Upper lobe of left lung (tissue), 6 donors: ENCODE measurements around the gene LGMN. TPM values are rescaled to one million over a fixed set of nuclear protein-coding genes. Genes with fewer than 3 reads are reported as not detected.

Experiments used
- ATAC-seq, 2 donors: fragments of 200-7000 bp; cut with Tn5 transposase; one replicate each; pipeline ENCODE4 v1.9.1; 2022; ENCODE audit warnings: mild to moderate bottlenecking in 2 of 2, moderate library complexity in 2 of 2; ENCODE audit not compliant: low FRiP score in 2 of 2
- DNase-seq, 2 donors: peaks; one replicate each; pipeline ENCODE4 v3.0.0-alpha.2; 2019 to 2020
- H3K27ac ChIP-seq, 4 donors: fragments of 200-600 bp; sonication (generic); one replicate each; pipeline ENCODE4 v1.5.1; 2016 to 2019
- H3K27me3 ChIP-seq, 4 donors: fragments of 200-600 bp; sonication (generic); one replicate each; pipeline ENCODE4 v1.5.1; 2017 to 2019
- H3K36me3 ChIP-seq, 4 donors: fragments of 200-600 bp; sonication (generic); one replicate each; pipeline ENCODE4 v1.5.1; 2016 to 2019
- H3K4me1 ChIP-seq, 4 donors: fragments of 200-600 bp; sonication (generic); one replicate each; pipeline ENCODE4 v1.5.1; 2018 to 2019
- H3K4me3 ChIP-seq, 4 donors: fragments of 200-600 bp; sonication (generic); one replicate each; pipeline ENCODE4 v1.5.1; 2017 to 2019; ENCODE audit warnings: mild to moderate bottlenecking in 2 of 4, moderate library complexity in 1 of 4
- H3K9me3 ChIP-seq, 4 donors: fragments of 200-600 bp; sonication (generic); one replicate each; pipeline ENCODE4 v1.5.1; 2018 to 2019
- EP300 ChIP-seq, 4 donors: sonication (generic); formaldehyde crosslinking; IDR thresholded peaks; one replicate each; pipeline ENCODE4 v1.5.1; 2017; ENCODE audit warnings: antibody characterized with exemption in 4 of 4, control low read depth in 2 of 4
- POLR2A ChIP-seq, 4 donors: fragments of 450-650 bp; IDR thresholded peaks; one replicate each; pipeline ENCODE4 v1.5.1; 2016 to 2017; ENCODE audit warnings: antibody characterized with exemption in 4 of 4, mild to moderate bottlenecking in 2 of 4
- POLR2AphosphoS5 ChIP-seq, 2 donors: sonication (generic); formaldehyde crosslinking; IDR thresholded peaks; one replicate each; pipeline ENCODE4 v1.5.1; 2017; ENCODE audit warnings: antibody characterized with exemption in 2 of 2
- WGBS, 2 donors: methylation state at CpG; one replicate each; pipeline ENCODE4 v1.1.5; 2017 to 2018; 5-methylcytosine and 5-hydroxymethylcytosine counted together
- total RNA-seq, 6 donors: library from RNA; depleted of rRNA in 4 of 6; stranded (reverse); fragments of >200 nt in 4 of 6; gene quantifications; one replicate each; pipeline versions ENCODE4 v1.1.0 to v1.2.1, GENCODE V29; 2016 to 2021
- TF ChIP-seq, protein P1 (sequence below), 6 experiments: fragments of 450-650 bp in 4 of 6; fragments of 200-600 bp in 2 of 6; sonication (generic) in 2 of 6; IDR thresholded peaks; one replicate each; pipeline ENCODE4 v1.5.1; 2016 to 2019; ENCODE audit warnings: antibody characterized with exemption in 6 of 6
- donor health status: DM: no; HTN: no; CAD: no; lungs with moderate emphysema.
- donor health status: DM: no; HTN: yes; CAD: no; lungs with severe emphysema.

LGMN gene
- total RNA-seq, 6 donors from 2014 or later, result 53.4 to 222 (median 123) TPM

GRCh38 chr14:92744198-92744597 is 4.2 kb downstream of the LGMN start:
- Histone ChIP-seq H3K36me3 (peaks cover 0 to 20% (median 19%) of the 10 kb centered on the region in 4 donors), H3K4me3 (no peak overlapping the region), H3K4me1 (peaks cover 12 to 21% (median 14%) of the 10 kb centered on the region in 4 donors), H3K27ac (no peak overlapping the region), H3K9me3 (no peaks in the 10 kb centered on the region), H3K27me3 (no peaks in the 10 kb centered on the region)
- DNase-seq (no peak), ATAC-seq (no peak)
- TF ChIP-seq POLR2A (IDR thresholded peaks at IDR 0.05), result no peak
- 76 to 79% methylated on average over 2 of the region's 2 CpGs for WGBS, 2 donors

DNA sequence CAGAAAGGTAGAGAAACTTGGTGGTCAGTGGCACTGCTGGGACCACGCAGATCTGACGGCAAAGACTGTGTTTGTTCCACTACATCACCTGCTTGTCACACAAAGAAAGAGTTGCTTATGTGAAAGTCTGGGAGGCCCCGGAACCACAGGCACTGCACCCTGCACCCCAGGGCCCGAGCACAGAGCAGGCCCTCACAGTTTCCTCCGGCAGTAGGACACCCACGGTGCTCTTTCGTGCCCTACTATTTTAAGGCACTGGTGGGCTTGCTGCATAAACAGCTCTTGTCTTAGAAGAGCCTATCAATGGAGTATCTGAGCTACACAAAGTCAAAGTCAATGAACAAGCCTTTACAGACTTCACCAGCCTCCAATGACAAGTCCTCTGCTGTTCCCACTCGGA is 8.0 kb downstream of the LGMN start:
- Histone ChIP-seq H3K27ac (no peak overlapping the region), H3K4me1 (peaks cover 0 to 20% (median 10%) of the 10 kb centered on the region in 4 donors), H3K9me3 (no peaks in the 10 kb centered on the region), H3K36me3 (peaks cover 0 to 20% (median 19%) of the 10 kb centered on the region in 4 donors), H3K4me3 (no peak overlapping the region), H3K27me3 (no peaks in the 10 kb centered on the region)
- 92 to 93% methylated on average over 7 to 8 of the region's 8 CpGs for WGBS, 2 donors
- ATAC-seq (no peak), DNase-seq (no peak)
- no peak for TF ChIP-seq POLR2AphosphoS5 (IDR thresholded peaks at IDR 0.05)
- no peak for TF ChIP-seq EP300 (IDR thresholded peaks at IDR 0.05)
- TF ChIP-seq, protein P1, sequence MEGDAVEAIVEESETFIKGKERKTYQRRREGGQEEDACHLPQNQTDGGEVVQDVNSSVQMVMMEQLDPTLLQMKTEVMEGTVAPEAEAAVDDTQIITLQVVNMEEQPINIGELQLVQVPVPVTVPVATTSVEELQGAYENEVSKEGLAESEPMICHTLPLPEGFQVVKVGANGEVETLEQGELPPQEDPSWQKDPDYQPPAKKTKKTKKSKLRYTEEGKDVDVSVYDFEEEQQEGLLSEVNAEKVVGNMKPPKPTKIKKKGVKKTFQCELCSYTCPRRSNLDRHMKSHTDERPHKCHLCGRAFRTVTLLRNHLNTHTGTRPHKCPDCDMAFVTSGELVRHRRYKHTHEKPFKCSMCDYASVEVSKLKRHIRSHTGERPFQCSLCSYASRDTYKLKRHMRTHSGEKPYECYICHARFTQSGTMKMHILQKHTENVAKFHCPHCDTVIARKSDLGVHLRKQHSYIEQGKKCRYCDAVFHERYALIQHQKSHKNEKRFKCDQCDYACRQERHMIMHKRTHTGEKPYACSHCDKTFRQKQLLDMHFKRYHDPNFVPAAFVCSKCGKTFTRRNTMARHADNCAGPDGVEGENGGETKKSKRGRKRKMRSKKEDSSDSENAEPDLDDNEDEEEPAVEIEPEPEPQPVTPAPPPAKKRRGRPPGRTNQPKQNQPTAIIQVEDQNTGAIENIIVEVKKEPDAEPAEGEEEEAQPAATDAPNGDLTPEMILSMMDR (IDR thresholded peaks at IDR 0.05), result no peak
- TF ChIP-seq POLR2A (IDR thresholded peaks at IDR 0.05), result no peak

DNA sequence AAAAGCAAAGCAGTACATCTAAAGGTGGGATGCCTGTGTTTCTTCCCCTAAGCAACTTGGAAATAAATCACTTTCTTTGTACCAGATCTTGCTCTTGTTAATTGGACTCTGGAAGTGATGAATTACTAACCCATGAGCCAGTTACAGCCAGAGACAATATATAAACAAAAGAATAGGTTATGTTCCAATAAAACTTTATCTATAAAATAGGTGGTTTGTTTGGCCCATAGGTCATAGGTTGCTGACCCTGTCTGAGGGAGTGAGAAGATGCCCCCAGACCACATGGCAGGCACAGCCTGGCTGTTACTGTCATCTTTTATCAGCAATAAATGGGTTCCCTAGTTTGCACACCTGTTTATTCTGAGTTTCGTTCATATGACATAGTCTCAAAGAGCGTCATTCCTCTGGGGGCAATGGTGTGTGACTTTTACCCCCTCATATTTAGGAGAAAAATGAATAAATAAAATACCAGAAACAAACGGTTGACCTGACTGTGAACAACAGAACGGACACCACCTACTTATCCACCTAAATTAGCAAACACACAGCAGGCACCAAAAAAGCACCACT is 10.7 kb downstream of the LGMN start:
- Histone ChIP-seq H3K4me1 (peaks cover 0 to 20% (median 10%) of the 10 kb centered on the region in 4 donors), H3K4me3 (no peak overlapping the region), H3K9me3 (no peaks in the 10 kb centered on the region), H3K36me3 (peaks cover 0 to 18% (median 13%) of the 10 kb centered on the region in 4 donors), H3K27me3 (no peaks in the 10 kb centered on the region), H3K27ac (peak overlapping the region in 1 of 4 donors; percentile 43)
- DNase-seq (no peak), ATAC-seq (no peak)
- TF ChIP-seq EP300 (IDR thresholded peaks at IDR 0.05) (no peak), POLR2A (IDR thresholded peaks at IDR 0.05) (no peak), POLR2AphosphoS5 (IDR thresholded peaks at IDR 0.05) (no peak)
- TF ChIP-seq, protein P1 (IDR thresholded peaks at IDR 0.05), result no peak
- 89 to 91% methylated on average over 4 of the region's 4 CpGs for WGBS, 2 donors

DNA sequence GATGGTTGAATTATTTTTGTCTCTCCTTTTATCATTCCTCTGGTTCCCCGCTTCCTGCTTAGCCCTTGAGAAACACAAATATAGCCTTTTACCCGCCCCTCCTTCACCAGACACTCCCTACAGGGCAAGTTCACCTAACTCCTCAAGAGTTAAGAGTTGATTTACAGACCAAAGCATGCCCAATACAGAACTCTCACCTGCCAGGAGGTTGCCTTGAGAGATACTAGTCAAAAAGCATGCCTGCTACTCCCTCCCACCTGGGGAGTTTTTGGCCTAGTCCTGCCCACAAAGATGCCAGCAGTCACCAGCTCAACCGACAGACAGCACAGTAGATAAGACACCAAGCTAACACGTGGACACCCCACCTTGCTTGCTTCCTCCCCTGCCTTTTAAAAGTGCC is 11.2 kb downstream of the LGMN start:
- ATAC-seq, result peak; percentile 47 to 76
- Histone ChIP-seq H3K36me3 (peaks cover 0 to 19% (median 11%) of the 10 kb centered on the region in 4 donors), H3K9me3 (no peaks in the 10 kb centered on the region), H3K4me1 (peaks cover 0 to 23% (median 10%) of the 10 kb centered on the region in 4 donors), H3K27ac (peak overlapping the region in 2 of 4 donors; percentile 43 to 60), H3K27me3 (no peaks in the 10 kb centered on the region), H3K4me3 (no peak overlapping the region)
- TF ChIP-seq POLR2A (IDR thresholded peaks at IDR 0.05) (no peak), EP300 (IDR thresholded peaks at IDR 0.05) (peak in 1 of 4 donors; percentile 26)
- TF ChIP-seq, protein P1 (IDR thresholded peaks at IDR 0.05), result no peak
- DNase-seq, result peak in 1 of 2 donors; percentile 49
- 43 to 49% methylated on average over 4 of the region's 4 CpGs for WGBS, 2 donors

- peaks cover 0 to 25% (median 16%) of the 10 kb centered on the region in 4 donors for H3K36me3 ChIP-seq
- DNase-seq, result no peak
- TF ChIP-seq POLR2A (IDR thresholded peaks at IDR 0.05) (no peak), POLR2AphosphoS5 (IDR thresholded peaks at IDR 0.05) (no peak), EP300 (IDR thresholded peaks at IDR 0.05) (no peak)
- TF ChIP-seq, protein P1 (IDR thresholded peaks at IDR 0.05), result no peak
- H3K4me1 ChIP-seq, result peaks cover 0 to 26% (median 10%) of the 10 kb centered on the region in 4 donors
- ATAC-seq, result no peak
- WGBS, 2 donors, result 92 to 98% methylated on average over 4 of the region's 6 CpGs
- no peaks in the 10 kb centered on the region for H3K27me3 ChIP-seq
- H3K4me3 ChIP-seq, result no peak overlapping the region
- H3K9me3 ChIP-seq, result no peaks in the 10 kb centered on the region
- H3K27ac ChIP-seq, result no peak overlapping the region
Measured at GRCh38 chr14:92735344-92735743, 13.1 kb downstream of the LGMN start.
